Measurements from ENCODE around the gene SMPX.

- TF ChIP-seq, protein P1, sequence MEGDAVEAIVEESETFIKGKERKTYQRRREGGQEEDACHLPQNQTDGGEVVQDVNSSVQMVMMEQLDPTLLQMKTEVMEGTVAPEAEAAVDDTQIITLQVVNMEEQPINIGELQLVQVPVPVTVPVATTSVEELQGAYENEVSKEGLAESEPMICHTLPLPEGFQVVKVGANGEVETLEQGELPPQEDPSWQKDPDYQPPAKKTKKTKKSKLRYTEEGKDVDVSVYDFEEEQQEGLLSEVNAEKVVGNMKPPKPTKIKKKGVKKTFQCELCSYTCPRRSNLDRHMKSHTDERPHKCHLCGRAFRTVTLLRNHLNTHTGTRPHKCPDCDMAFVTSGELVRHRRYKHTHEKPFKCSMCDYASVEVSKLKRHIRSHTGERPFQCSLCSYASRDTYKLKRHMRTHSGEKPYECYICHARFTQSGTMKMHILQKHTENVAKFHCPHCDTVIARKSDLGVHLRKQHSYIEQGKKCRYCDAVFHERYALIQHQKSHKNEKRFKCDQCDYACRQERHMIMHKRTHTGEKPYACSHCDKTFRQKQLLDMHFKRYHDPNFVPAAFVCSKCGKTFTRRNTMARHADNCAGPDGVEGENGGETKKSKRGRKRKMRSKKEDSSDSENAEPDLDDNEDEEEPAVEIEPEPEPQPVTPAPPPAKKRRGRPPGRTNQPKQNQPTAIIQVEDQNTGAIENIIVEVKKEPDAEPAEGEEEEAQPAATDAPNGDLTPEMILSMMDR (IDR thresholded peaks at IDR 0.05) = no peak
- no peak for TF ChIP-seq POLR2A (IDR thresholded peaks at IDR 0.05)
Measured at GRCh38 chrX:21658152-21658737, 99.7 kb downstream of the SMPX start, which contains the start of gene KLHL34.
